Measurements from ENCODE around the gene CTBP2. TPM values are rescaled to one million over a fixed set of nuclear protein-coding genes. Genes with fewer than 3 reads are reported as not detected.

The CTBP2 gene
- total RNA-seq, 1 experiment from 2014 or later, result 212 TPM

- H3K79me2 ChIP-seq (ENCODE audit: insufficient read depth, low read length), result peaks cover 92% of the 10 kb centered on the region
- H3K27me3 ChIP-seq (ENCODE audit: insufficient read depth, low read length), result no peaks in the 10 kb centered on the region
- peaks cover 4% of the 10 kb centered on the region for H3K79me1 ChIP-seq (ENCODE audit: insufficient read depth, low read depth, low read length, poor library complexity, severe bottlenecking)
- no peak for TF ChIP-seq CTCF (conservative IDR thresholded peaks at IDR 0.05)
- H2BK15ac ChIP-seq (ENCODE audit: low read depth, low read length), result no peak overlapping the region
- Mint-ChIP-seq H3K4me1 (peaks cover 77 to 80% of the 10 kb centered on the region in 2 experiments), H3K27ac (peak overlapping the region; percentile 55 to 83 (median 81); a peak in 3 of 7 replicates), H3K4me3 (no peak overlapping the region), H3K36me3 (ENCODE audit: insufficient read depth in 1 of 3, low read depth in 3 of 3) (peaks cover 18 to 61% (median 59%) of the 10 kb centered on the region in 3 experiments), H3K27me3 (ENCODE audit: low read depth) (no peaks in the 10 kb centered on the region), H3K9me3 (no peaks in the 10 kb centered on the region)
- no peaks in the 10 kb centered on the region for H3K9me3 ChIP-seq (ENCODE audit: control insufficient read depth, low read depth, low read length)
- no peak overlapping the region for H2BK120ac ChIP-seq (ENCODE audit: low read depth, low read length, poor library complexity, severe bottlenecking)
- no peaks in the 10 kb centered on the region for H3K23me2 ChIP-seq (ENCODE audit: insufficient read length, low read depth, low read length, poor library complexity, severe bottlenecking)
- no CpG with 5 or more reads among the region's 11 CpGs for WGBS (ENCODE audit: extremely low coverage, insufficient read length, low lambda C conversion rate)
- no peak overlapping the region for H2BK12ac ChIP-seq (ENCODE audit: insufficient read length, low read depth, low read length)
- DNase-seq, result no peak
- H4K20me1 ChIP-seq (ENCODE audit: control insufficient read depth, insufficient read depth, insufficient read length), result peaks cover 3% of the 10 kb centered on the region
- no peak overlapping the region for H4K8ac ChIP-seq (replicated peaks; ENCODE audit: insufficient read length, low read depth, low read length)
- no peak overlapping the region for H3K4ac ChIP-seq (ENCODE audit: low read depth, low read length)
- H2BK5ac ChIP-seq (ENCODE audit: insufficient read length, low read length), result no peak overlapping the region
- H3K9ac ChIP-seq (ENCODE audit: extremely low read depth, insufficient read length, low read length), result no peak overlapping the region
- no peak overlapping the region for H3K56ac ChIP-seq (ENCODE audit: insufficient read length, low read depth, low read length)
- H3K4me1 ChIP-seq (ENCODE audit: insufficient read depth, low read length), result peaks cover 15% of the 10 kb centered on the region
- no peak overlapping the region for H3T11ph ChIP-seq (ENCODE audit: low read length)
- no peak overlapping the region for H3K14ac ChIP-seq (ENCODE audit: insufficient read depth, low read length)
- H2AFZ ChIP-seq (ENCODE audit: low read length), result no peak overlapping the region
- H2BK20ac ChIP-seq (ENCODE audit: low read depth, low read length, poor library complexity, severe bottlenecking), result no peak overlapping the region
- no peak overlapping the region for H3K18ac ChIP-seq (ENCODE audit: insufficient read length, low read depth, low read length)
- H3K27ac ChIP-seq (ENCODE audit: insufficient read length, low read depth, low read length), result no peak overlapping the region
- H4K91ac ChIP-seq (ENCODE audit: insufficient read length, low read depth, low read length), result no peak overlapping the region
- H4K5ac ChIP-seq (ENCODE audit: insufficient read length, low read depth, low read length), result no peak overlapping the region
- H3K4me2 ChIP-seq (ENCODE audit: insufficient read depth, insufficient read length, low read length), result no peak overlapping the region
- H2AK5ac ChIP-seq (ENCODE audit: insufficient read length, low read length), result no peak overlapping the region
- H3K23ac ChIP-seq (ENCODE audit: insufficient read length, low read depth, low read length), result no peak overlapping the region
These were observed 36.3 kb downstream of the CTBP2 start for GRCh38 chr10:125124115-125124487.
